Progenitor cell of endocrine pancreas (in vitro differentiated cells): ENCODE results near the gene CCDC154. TPM values are rescaled to one million over a fixed set of nuclear protein-coding genes. Genes with fewer than 3 reads are reported as not detected.

Experiments used
- DNase-seq: peaks from one replicate; pipeline ENCODE4 v3.0.0; 2021; ENCODE audit warnings: low spot score; ENCODE audit not compliant: unreplicated experiment
- H3K27ac Mint-ChIP-seq: 2 replicates; pipeline ENCODE4 v1.8.0; 2021; ENCODE audit warnings: mild to moderate bottlenecking, moderate library complexity, mixed read lengths
- H3K27me3 Mint-ChIP-seq: 2 replicates; pipeline ENCODE4 v1.8.0; 2021; ENCODE audit warnings: mixed read lengths
- H3K36me3 Mint-ChIP-seq: 2 replicates; pipeline ENCODE4 v1.8.0; 2022; ENCODE audit warnings: mixed read lengths; ENCODE audit not compliant: insufficient read depth
- H3K4me1 Mint-ChIP-seq: 2 replicates; pipeline ENCODE4 v1.8.0; 2021; ENCODE audit warnings: low read depth, mixed read lengths
- H3K4me3 Mint-ChIP-seq: 2 replicates; pipeline ENCODE4 v1.8.0; 2021; ENCODE audit warnings: low read depth, mild to moderate bottlenecking, moderate library complexity, mixed read lengths
- H3K9me3 Mint-ChIP-seq: 2 replicates; pipeline ENCODE4 v1.8.0; 2021; ENCODE audit warnings: low read depth, mixed read lengths
- long read RNA-seq: library from polyadenylated mRNA; unstranded; transcript quantifications from one replicate; pipeline ENCODE4 v2.0.0, GENCODE V29; 2020
- total RNA-seq: library from RNA; stranded (reverse); gene quantifications from 2 replicates; pipeline ENCODE4 v1.2.1, GENCODE V29; 2021
- TF ChIP-seq, protein P1 (sequence below): fragments of 200-600 bp; sonication (generic); IDR thresholded peaks from one replicate; pipeline ENCODE4 v1.5.0; 2021; ENCODE audit warnings: antibody characterized with exemption, mild to moderate bottlenecking; ENCODE audit not compliant: unreplicated experiment

CCDC154 gene, protein sequence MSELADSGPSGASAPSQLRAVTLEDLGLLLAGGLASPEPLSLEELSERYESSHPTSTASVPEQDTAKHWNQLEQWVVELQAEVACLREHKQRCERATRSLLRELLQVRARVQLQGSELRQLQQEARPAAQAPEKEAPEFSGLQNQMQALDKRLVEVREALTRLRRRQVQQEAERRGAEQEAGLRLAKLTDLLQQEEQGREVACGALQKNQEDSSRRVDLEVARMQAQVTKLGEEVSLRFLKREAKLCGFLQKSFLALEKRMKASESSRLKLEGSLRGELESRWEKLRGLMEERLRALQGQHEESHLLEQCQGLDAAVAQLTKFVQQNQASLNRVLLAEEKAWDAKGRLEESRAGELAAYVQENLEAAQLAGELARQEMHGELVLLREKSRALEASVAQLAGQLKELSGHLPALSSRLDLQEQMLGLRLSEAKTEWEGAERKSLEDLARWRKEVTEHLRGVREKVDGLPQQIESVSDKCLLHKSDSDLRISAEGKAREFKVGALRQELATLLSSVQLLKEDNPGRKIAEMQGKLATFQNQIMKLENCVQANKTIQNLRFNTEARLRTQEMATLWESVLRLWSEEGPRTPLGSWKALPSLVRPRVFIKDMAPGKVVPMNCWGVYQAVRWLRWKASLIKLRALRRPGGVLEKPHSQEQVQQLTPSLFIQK
- total RNA-seq, result 4.8 and 5.7 TPM in 2 replicates
- long read RNA-seq, partial matches to known transcripts, result 0 of 1 reads
- long read RNA-seq, other reads (novel, unspliced or antisense), result 1 of 1 reads

DNA sequence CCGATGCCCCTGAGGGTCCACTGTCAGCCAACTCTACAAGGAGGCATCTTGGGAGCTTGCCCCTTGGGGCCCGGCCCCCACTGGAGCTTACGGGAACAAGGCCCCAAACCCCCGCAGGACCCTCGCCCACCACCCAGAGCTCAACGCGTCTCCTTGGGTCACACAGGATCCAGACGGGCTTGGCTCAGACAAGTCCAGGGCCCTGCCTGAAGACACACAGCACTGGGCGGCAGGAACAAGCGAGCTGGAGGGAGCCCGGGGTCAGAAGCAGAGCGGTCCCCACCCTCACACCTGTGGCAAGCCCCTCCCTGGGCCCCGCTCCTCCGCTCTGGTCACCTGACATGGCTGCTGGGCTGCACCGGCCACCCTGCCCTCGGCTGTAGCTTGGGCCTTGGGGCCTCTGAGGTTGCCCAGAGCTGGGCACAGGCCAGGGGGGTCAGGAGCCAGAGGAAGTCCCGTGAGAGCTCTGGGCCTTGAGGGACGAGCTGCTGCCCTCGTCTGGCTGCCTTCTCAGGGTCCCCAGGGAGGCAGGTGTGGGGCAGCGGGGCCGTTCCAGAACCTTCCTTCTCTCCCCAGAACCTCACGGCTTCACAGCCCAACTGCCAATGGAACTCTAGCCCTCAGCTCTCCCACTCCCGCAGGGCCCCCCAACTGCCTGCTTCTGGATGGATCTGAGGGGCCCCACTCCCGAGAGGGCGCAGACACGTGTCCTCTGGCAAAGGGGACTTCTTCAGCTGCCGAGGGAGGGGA lies at the start of gene CCDC154:
CCDC154 (minus strand) TSS at position 577 of the 750 bp plus-strand sequence; CDS start at position 343, 234 bp downstream.
- no peak for DNase-seq
- Mint-ChIP-seq H3K27ac (no peak within 1 kb of the TSS), H3K36me3 (no peaks in the 10 kb centered on the region), H3K4me1 (no peaks in the 10 kb centered on the region), H3K4me3 (no peak within 1 kb of the TSS), H3K27me3 (no peaks in the 10 kb centered on the region), H3K9me3 (no peaks in the 10 kb centered on the region)
- TF ChIP-seq, protein P1, sequence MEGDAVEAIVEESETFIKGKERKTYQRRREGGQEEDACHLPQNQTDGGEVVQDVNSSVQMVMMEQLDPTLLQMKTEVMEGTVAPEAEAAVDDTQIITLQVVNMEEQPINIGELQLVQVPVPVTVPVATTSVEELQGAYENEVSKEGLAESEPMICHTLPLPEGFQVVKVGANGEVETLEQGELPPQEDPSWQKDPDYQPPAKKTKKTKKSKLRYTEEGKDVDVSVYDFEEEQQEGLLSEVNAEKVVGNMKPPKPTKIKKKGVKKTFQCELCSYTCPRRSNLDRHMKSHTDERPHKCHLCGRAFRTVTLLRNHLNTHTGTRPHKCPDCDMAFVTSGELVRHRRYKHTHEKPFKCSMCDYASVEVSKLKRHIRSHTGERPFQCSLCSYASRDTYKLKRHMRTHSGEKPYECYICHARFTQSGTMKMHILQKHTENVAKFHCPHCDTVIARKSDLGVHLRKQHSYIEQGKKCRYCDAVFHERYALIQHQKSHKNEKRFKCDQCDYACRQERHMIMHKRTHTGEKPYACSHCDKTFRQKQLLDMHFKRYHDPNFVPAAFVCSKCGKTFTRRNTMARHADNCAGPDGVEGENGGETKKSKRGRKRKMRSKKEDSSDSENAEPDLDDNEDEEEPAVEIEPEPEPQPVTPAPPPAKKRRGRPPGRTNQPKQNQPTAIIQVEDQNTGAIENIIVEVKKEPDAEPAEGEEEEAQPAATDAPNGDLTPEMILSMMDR, result no peak

DNA sequence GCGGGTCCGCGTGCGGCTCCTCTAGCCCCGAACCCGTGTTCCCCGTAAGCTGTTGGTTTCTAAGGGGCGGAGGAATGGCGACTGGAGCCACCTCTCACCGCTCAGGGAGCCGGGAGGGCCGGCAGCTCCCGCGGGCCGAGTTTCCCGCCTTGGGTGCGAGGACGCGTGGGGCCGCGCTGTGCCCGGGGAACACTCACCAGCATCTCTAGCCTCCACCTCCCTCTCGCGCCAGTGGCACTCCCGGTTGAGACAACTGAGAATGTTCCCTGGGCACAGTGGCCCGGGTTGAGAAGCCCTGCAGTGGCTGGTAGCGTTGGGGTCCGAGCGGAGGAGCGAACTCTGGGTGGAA lies 49.4 kb upstream of the CCDC154 start:
- H3K27me3 Mint-ChIP-seq, result no peaks in the 10 kb centered on the region
- peaks cover 4% of the 10 kb centered on the region for H3K36me3 Mint-ChIP-seq
- peak overlapping the region; percentile 74 for H3K27ac Mint-ChIP-seq
- H3K4me1 Mint-ChIP-seq, result peaks cover 9% of the 10 kb centered on the region
- no peaks in the 10 kb centered on the region for H3K9me3 Mint-ChIP-seq
- H3K4me3 Mint-ChIP-seq, result peak overlapping the region; percentile 83
- DNase-seq, result peak; percentile 35
- TF ChIP-seq, protein P1, result no peak

- Mint-ChIP-seq H3K27ac (peak within 1 kb of the TSS; percentile 98), H3K4me3 (peak within 1 kb of the TSS; percentile 92), H3K9me3 (no peaks in the 10 kb centered on the region), H3K36me3 (no peaks in the 10 kb centered on the region), H3K4me1 (peaks cover 9% of the 10 kb centered on the region), H3K27me3 (peaks cover 3% of the 10 kb centered on the region)
- DNase-seq, result peak; percentile 77
- TF ChIP-seq, protein P1, result peak; percentile 6
These were observed 48.8 kb upstream of the CCDC154 start, which contains the start of gene TELO2 for GRCh38 chr16:1492923-1493745. TSS of gene TELO2 (plus strand) at chr16:1493360. CDS start at chr16:1494282, 922 bp downstream.

GRCh38 chr16:1492082-1492922 lies 47.9 kb upstream of the CCDC154 start:
- Mint-ChIP-seq H3K4me3 (peak overlapping the region; percentile 92), H3K4me1 (peaks cover 9% of the 10 kb centered on the region), H3K36me3 (no peaks in the 10 kb centered on the region), H3K27ac (peak overlapping the region; percentile 98), H3K27me3 (peaks cover 3% of the 10 kb centered on the region), H3K9me3 (no peaks in the 10 kb centered on the region)
- no peak for DNase-seq
- TF ChIP-seq, protein P1, result no peak
